Measurements from ENCODE around the gene APEH. TPM values are rescaled to one million over a fixed set of nuclear protein-coding genes. Genes with fewer than 3 reads are reported as not detected.
A peak's percentile ranks its signal among the peaks of the same experiment; 100 is the strongest.

Gene APEH
- total and polyA plus RNA-seq, 9 of the 15 experiments (the other 6 are each of a cell fraction or from before 2014, with no cell fraction given), result 70.9 to 177 (median 117) TPM

DNA sequence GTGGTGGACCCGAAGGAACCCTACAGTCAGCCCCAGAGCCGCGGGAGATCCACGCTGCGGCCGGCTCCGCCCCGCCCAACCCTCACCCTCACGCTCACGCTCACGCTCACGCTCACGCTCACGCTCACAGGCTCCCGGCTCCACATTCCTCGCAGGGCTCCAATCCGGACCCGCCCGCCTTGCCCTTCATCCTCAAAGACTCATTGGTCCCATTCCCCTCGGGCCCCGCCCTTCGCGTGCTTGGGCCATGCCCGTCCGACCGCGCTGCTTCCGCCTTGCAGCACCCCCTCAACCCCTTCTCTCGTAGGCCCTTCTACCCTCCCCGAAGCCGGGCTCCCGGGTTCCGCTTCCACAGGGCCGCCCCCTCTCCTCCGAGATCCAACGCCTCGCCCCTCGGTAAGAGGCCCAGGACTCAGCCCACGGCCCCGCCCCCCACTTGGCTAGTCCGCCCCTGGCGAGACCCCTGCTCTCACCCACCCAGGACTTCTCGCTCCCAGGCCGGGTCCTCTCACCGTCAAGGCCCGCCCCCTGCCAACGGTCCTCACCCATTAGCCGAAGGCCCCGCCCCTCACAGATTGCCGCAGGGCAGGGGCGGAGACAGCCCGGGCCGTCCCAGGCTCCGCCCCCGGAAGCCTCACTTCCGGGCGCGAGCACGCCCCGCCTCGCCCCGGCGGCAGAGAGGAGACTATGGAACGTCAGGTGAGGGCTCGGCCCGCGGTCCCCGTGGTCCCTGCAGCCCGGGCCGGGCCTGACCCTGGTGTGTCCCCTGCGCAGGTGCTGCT is at the start of gene APEH (continued):
- TF ChIP-seq, protein P1, sequence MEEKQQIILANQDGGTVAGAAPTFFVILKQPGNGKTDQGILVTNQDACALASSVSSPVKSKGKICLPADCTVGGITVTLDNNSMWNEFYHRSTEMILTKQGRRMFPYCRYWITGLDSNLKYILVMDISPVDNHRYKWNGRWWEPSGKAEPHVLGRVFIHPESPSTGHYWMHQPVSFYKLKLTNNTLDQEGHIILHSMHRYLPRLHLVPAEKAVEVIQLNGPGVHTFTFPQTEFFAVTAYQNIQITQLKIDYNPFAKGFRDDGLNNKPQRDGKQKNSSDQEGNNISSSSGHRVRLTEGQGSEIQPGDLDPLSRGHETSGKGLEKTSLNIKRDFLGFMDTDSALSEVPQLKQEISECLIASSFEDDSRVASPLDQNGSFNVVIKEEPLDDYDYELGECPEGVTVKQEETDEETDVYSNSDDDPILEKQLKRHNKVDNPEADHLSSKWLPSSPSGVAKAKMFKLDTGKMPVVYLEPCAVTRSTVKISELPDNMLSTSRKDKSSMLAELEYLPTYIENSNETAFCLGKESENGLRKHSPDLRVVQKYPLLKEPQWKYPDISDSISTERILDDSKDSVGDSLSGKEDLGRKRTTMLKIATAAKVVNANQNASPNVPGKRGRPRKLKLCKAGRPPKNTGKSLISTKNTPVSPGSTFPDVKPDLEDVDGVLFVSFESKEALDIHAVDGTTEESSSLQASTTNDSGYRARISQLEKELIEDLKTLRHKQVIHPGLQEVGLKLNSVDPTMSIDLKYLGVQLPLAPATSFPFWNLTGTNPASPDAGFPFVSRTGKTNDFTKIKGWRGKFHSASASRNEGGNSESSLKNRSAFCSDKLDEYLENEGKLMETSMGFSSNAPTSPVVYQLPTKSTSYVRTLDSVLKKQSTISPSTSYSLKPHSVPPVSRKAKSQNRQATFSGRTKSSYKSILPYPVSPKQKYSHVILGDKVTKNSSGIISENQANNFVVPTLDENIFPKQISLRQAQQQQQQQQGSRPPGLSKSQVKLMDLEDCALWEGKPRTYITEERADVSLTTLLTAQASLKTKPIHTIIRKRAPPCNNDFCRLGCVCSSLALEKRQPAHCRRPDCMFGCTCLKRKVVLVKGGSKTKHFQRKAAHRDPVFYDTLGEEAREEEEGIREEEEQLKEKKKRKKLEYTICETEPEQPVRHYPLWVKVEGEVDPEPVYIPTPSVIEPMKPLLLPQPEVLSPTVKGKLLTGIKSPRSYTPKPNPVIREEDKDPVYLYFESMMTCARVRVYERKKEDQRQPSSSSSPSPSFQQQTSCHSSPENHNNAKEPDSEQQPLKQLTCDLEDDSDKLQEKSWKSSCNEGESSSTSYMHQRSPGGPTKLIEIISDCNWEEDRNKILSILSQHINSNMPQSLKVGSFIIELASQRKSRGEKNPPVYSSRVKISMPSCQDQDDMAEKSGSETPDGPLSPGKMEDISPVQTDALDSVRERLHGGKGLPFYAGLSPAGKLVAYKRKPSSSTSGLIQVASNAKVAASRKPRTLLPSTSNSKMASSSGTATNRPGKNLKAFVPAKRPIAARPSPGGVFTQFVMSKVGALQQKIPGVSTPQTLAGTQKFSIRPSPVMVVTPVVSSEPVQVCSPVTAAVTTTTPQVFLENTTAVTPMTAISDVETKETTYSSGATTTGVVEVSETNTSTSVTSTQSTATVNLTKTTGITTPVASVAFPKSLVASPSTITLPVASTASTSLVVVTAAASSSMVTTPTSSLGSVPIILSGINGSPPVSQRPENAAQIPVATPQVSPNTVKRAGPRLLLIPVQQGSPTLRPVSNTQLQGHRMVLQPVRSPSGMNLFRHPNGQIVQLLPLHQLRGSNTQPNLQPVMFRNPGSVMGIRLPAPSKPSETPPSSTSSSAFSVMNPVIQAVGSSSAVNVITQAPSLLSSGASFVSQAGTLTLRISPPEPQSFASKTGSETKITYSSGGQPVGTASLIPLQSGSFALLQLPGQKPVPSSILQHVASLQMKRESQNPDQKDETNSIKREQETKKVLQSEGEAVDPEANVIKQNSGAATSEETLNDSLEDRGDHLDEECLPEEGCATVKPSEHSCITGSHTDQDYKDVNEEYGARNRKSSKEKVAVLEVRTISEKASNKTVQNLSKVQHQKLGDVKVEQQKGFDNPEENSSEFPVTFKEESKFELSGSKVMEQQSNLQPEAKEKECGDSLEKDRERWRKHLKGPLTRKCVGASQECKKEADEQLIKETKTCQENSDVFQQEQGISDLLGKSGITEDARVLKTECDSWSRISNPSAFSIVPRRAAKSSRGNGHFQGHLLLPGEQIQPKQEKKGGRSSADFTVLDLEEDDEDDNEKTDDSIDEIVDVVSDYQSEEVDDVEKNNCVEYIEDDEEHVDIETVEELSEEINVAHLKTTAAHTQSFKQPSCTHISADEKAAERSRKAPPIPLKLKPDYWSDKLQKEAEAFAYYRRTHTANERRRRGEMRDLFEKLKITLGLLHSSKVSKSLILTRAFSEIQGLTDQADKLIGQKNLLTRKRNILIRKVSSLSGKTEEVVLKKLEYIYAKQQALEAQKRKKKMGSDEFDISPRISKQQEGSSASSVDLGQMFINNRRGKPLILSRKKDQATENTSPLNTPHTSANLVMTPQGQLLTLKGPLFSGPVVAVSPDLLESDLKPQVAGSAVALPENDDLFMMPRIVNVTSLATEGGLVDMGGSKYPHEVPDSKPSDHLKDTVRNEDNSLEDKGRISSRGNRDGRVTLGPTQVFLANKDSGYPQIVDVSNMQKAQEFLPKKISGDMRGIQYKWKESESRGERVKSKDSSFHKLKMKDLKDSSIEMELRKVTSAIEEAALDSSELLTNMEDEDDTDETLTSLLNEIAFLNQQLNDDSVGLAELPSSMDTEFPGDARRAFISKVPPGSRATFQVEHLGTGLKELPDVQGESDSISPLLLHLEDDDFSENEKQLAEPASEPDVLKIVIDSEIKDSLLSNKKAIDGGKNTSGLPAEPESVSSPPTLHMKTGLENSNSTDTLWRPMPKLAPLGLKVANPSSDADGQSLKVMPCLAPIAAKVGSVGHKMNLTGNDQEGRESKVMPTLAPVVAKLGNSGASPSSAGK (IDR thresholded peaks at IDR 0.05), result peak; percentile 87
- TF ChIP-seq ZNF24 (IDR thresholded peaks at IDR 0.05) (no peak), EGR1 (conservative IDR thresholded peaks at IDR 0.05) (peak; percentile 66), EP400 (IDR thresholded peaks at IDR 0.05) (peak; percentile 88), SAFB (IDR thresholded peaks at IDR 0.05; ENCODE audit: borderline replicate concordance, low read depth, low read length) (peak; percentile 72; the same call in 1 of the 2 replicates), POLR2A (conservative IDR thresholded peaks at IDR 0.05) (peak; percentile 80), HDAC1 (IDR thresholded peaks at IDR 0.05) (peak in 1 of 2 experiments; percentile 52; a peak in 2 of 4 replicates), ZNF311 (CRISPR knock-in tag; IDR thresholded peaks at IDR 0.05) (no peak), TEAD1 (CRISPR knock-in tag; IDR thresholded peaks at IDR 0.05) (peak in 1 of 2 experiments; percentile 36; a peak in 1 of 4 replicates), CBFA2T2 (conservative IDR thresholded peaks at IDR 0.05) (0 out of 2 replicates have a peak, but pooled peaks have one; percentile 1), ETV1 (tag; conservative IDR thresholded peaks at IDR 0.05; ENCODE audit: low read depth) (peak; percentile 75), STAT6 (CRISPR knock-in tag; IDR thresholded peaks at IDR 0.05) (no peak)
- TF ChIP-seq, protein P2, sequence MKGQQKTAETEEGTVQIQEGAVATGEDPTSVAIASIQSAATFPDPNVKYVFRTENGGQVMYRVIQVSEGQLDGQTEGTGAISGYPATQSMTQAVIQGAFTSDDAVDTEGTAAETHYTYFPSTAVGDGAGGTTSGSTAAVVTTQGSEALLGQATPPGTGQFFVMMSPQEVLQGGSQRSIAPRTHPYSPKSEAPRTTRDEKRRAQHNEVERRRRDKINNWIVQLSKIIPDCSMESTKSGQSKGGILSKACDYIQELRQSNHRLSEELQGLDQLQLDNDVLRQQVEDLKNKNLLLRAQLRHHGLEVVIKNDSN (CRISPR knock-in tag; IDR thresholded peaks at IDR 0.05), result no peak
